A549 (cell line): Measurements from ENCODE around the gene PPP1R9A.

Experiments
- BHLHE40 ChIP-seq: IDR thresholded peaks from 2 replicates; pipeline ENCODE4 v1.6.1; 2012; ENCODE audit warnings: low read depth, low read length, inconsistent platforms
- CTCF ChIP-seq: fragments of >200 bp; sonication (Bioruptor Twin); formaldehyde crosslinking; IDR thresholded peaks from 3 replicates; pipeline ENCODE4 v1.5.1; 2016
- EP300 ChIP-seq, 2 experiments: fragments of >200 bp; sonication (Bioruptor Twin); formaldehyde crosslinking; IDR thresholded peaks; 2 replicates in 1 of 2; 3 replicates in 1 of 2; pipeline ENCODE4 v1.6.1; 2016 to 2017
- ESRRA ChIP-seq: fragments of 150-350 bp; IDR thresholded peaks from 2 replicates; pipeline ENCODE4 v1.6.1; 2014; ENCODE audit warnings: mild to moderate bottlenecking, low read length, borderline replicate concordance
- NR3C1 ChIP-seq: fragments of >200 bp; sonication (Bioruptor Twin); formaldehyde crosslinking; IDR thresholded peaks from 3 replicates; pipeline ENCODE4 v1.6.1; 2017
- PHF8 ChIP-seq: fragments of 200-600 bp; sonication (generic); IDR thresholded peaks from 2 replicates; pipeline ENCODE4 v1.6.1; 2016; ENCODE audit warnings: low read depth, mild to moderate bottlenecking, antibody characterized with exemption, moderate library complexity, borderline replicate concordance
- POLR2A ChIP-seq: IDR thresholded peaks from 2 replicates; pipeline ENCODE4 v1.6.1; 2012; ENCODE audit warnings: mild to moderate bottlenecking, low read length
- RAD21 ChIP-seq, 2 experiments: fragments of >200 bp in 1 of 2; sonication (Bioruptor Twin) in 1 of 2; formaldehyde crosslinking in 1 of 2; IDR thresholded peaks in 1 of 2; conservative IDR thresholded peaks in 1 of 2; 2 replicates in 1 of 2; 3 replicates in 1 of 2; pipeline ENCODE4 v1.6.1; 2012 to 2018; ENCODE audit warnings: inconsistent platforms in 1 of 2
- REST ChIP-seq: fragments of 200-600 bp; sonication (generic); IDR thresholded peaks from 2 replicates; pipeline ENCODE4 v1.6.1; 2016; ENCODE audit warnings: antibody characterized with exemption, mild to moderate bottlenecking, moderate library complexity
- USF2 ChIP-seq: fragments of 450-650 bp; IDR thresholded peaks from 2 replicates; pipeline ENCODE4 v1.6.1; 2014; ENCODE audit warnings: antibody characterized with exemption
- ZC3H11A ChIP-seq: fragments of 450-650 bp; IDR thresholded peaks from 2 replicates; pipeline ENCODE4 v1.6.1; 2014; ENCODE audit warnings: antibody characterized with exemption, mild to moderate bottlenecking

- TF ChIP-seq RAD21 (conservative IDR thresholded peaks at IDR 0.05 in 1 of 2, IDR thresholded peaks at IDR 0.05 in 1 of 2) = no peak
- no peak for TF ChIP-seq PHF8
- no peak for TF ChIP-seq REST
- TF ChIP-seq EP300 (IDR thresholded peaks at IDR 0.05) = no peak
- TF ChIP-seq CTCF = no peak
- TF ChIP-seq POLR2A = no peak
- no peak for TF ChIP-seq ZC3H11A
- TF ChIP-seq ESRRA = no peak
- TF ChIP-seq BHLHE40 = no peak
- no peak for TF ChIP-seq NR3C1
- no peak for TF ChIP-seq USF2
Observed at GRCh38 chr7:95312561-95312960, 405.2 kb downstream of the PPP1R9A start.
